H9 (cell line): ENCODE results near the gene GRIN2D. TPM values are rescaled to one million over a fixed set of nuclear protein-coding genes. Genes with fewer than 3 reads are reported as not detected.

Source experiments
- DNase-seq: peaks from one replicate; pipeline ENCODE4 v3.0.0-alpha.2; 2017
- H2AFZ ChIP-seq: one replicate; pipeline ENCODE4 v1.6.1; 2013; ENCODE audit warnings: mild to moderate bottlenecking, low read length, control low read depth, moderate library complexity
- H2AK5ac ChIP-seq: 2 replicates; pipeline ENCODE4 v1.6.1; 2013; ENCODE audit warnings: low read length, control low read depth, mixed read lengths; ENCODE audit not compliant: insufficient read length
- H2BK120ac ChIP-seq: one replicate; pipeline ENCODE4 v1.6.1; 2013; ENCODE audit warnings: low read depth, mild to moderate bottlenecking, low read length, control low read depth, inconsistent platforms; ENCODE audit not compliant: poor library complexity, severe bottlenecking
- H2BK12ac ChIP-seq: 2 replicates; pipeline ENCODE4 v1.6.1; 2013; ENCODE audit warnings: low read length, control low read depth, mixed read lengths, low read depth; ENCODE audit not compliant: insufficient read length
- H2BK15ac ChIP-seq: 2 replicates; pipeline ENCODE4 v1.6.1; 2013; ENCODE audit warnings: low read depth, low read length, control low read depth
- H2BK20ac ChIP-seq: one replicate; pipeline ENCODE4 v1.6.1; 2013; ENCODE audit warnings: low read depth, mild to moderate bottlenecking, low read length, control low read depth, inconsistent platforms; ENCODE audit not compliant: poor library complexity, severe bottlenecking
- H2BK5ac ChIP-seq: 2 replicates; pipeline ENCODE4 v1.6.1; 2013; ENCODE audit warnings: low read length, control low read depth, mixed read lengths; ENCODE audit not compliant: insufficient read length
- H3K14ac ChIP-seq: 2 replicates; pipeline ENCODE4 v1.6.1; 2013; ENCODE audit warnings: low read length, control low read depth; ENCODE audit not compliant: insufficient read depth
- H3K18ac ChIP-seq: 2 replicates; pipeline ENCODE4 v1.6.1; 2013; ENCODE audit warnings: low read depth, mild to moderate bottlenecking, mixed read lengths, low read length, control low read depth; ENCODE audit not compliant: insufficient read length
- H3K23ac ChIP-seq: 2 replicates; pipeline ENCODE4 v1.6.1; 2013; ENCODE audit warnings: low read length, control low read depth, mixed read lengths, low read depth; ENCODE audit not compliant: insufficient read length
- H3K23me2 ChIP-seq: 2 replicates; pipeline ENCODE4 v1.6.1; 2013; ENCODE audit warnings: low read depth, mild to moderate bottlenecking, mixed read lengths, low read length, control low read depth; ENCODE audit not compliant: insufficient read length, poor library complexity, severe bottlenecking
- H3K27ac ChIP-seq: 2 replicates; pipeline ENCODE4 v1.5.1; 2013; ENCODE audit warnings: low read length, control low read depth, mixed read lengths, low read depth; ENCODE audit not compliant: insufficient read length
- H3K27me3 ChIP-seq: 2 replicates; pipeline ENCODE4 v1.6.1; 2013; ENCODE audit warnings: low read length, control low read depth, inconsistent platforms; ENCODE audit not compliant: insufficient read depth
- H3K4ac ChIP-seq: 2 replicates; pipeline ENCODE4 v1.6.1; 2013; ENCODE audit warnings: low read depth, mild to moderate bottlenecking, control low read depth, inconsistent platforms, low read length, moderate library complexity
- H3K4me1 ChIP-seq: 2 replicates; pipeline ENCODE4 v1.6.1; 2013; ENCODE audit warnings: low read length, control low read depth, inconsistent platforms; ENCODE audit not compliant: insufficient read depth
- H3K4me2 ChIP-seq: 2 replicates; pipeline ENCODE4 v1.6.1; 2013; ENCODE audit warnings: low read length, control low read depth, mixed read lengths; ENCODE audit not compliant: insufficient read length, insufficient read depth
- H3K56ac ChIP-seq: 2 replicates; pipeline ENCODE4 v1.6.1; 2013; ENCODE audit warnings: low read depth, mild to moderate bottlenecking, mixed read lengths, low read length, control low read depth; ENCODE audit not compliant: insufficient read length
- H3K79me1 ChIP-seq: 2 replicates; pipeline ENCODE4 v1.6.1; 2013; ENCODE audit warnings: low read depth, mild to moderate bottlenecking, moderate library complexity, low read length, control low read depth, inconsistent platforms; ENCODE audit not compliant: insufficient read depth, poor library complexity, severe bottlenecking
- H3K79me2 ChIP-seq: 2 replicates; pipeline ENCODE4 v1.6.1; 2013; ENCODE audit warnings: low read length, control low read depth, inconsistent platforms; ENCODE audit not compliant: insufficient read depth
- H3K9ac ChIP-seq: 2 replicates; pipeline ENCODE4 v1.6.1; 2013; ENCODE audit warnings: low read length, control low read depth, mixed read lengths; ENCODE audit not compliant: insufficient read length; ENCODE audit errors: extremely low read depth
- H3K9me3 ChIP-seq: one replicate; pipeline ENCODE4 v1.6.1; 2013; ENCODE audit warnings: low read depth, low read length, inconsistent platforms; ENCODE audit not compliant: control insufficient read depth
- H3T11ph ChIP-seq: one replicate; pipeline ENCODE4 v1.6.1; 2013; ENCODE audit warnings: mild to moderate bottlenecking, low read length, control low read depth, inconsistent platforms
- H4K20me1 ChIP-seq: one replicate; pipeline ENCODE4 v1.6.1; 2013; ENCODE audit not compliant: control insufficient read depth, insufficient read length, insufficient read depth
- H4K5ac ChIP-seq: 2 replicates; pipeline ENCODE4 v1.6.1; 2013; ENCODE audit warnings: low read depth, mild to moderate bottlenecking, mixed read lengths, low read length, control low read depth; ENCODE audit not compliant: insufficient read length
- H4K8ac ChIP-seq: replicated peaks from 2 replicates; pipeline ENCODE4 v1.6.1; 2013; ENCODE audit warnings: low read length, control low read depth, mixed read lengths, low read depth; ENCODE audit not compliant: insufficient read length
- H4K91ac ChIP-seq: 2 replicates; pipeline ENCODE4 v1.6.1; 2013; ENCODE audit warnings: low read depth, mild to moderate bottlenecking, moderate library complexity, mixed read lengths, low read length, control low read depth; ENCODE audit not compliant: insufficient read length
- H3K27ac Mint-ChIP-seq, 3 experiments: 2 replicates in 2 of 3; 3 replicates in 1 of 3; pipeline ENCODE4 v1.8.0; 2020 to 2021; ENCODE audit warnings: mixed read lengths in 3 of 3, mild to moderate bottlenecking in 1 of 3, moderate library complexity in 1 of 3
- H3K27me3 Mint-ChIP-seq: 2 replicates; pipeline ENCODE4 v1.8.0; 2021; ENCODE audit warnings: low read depth, mild to moderate bottlenecking, moderate library complexity, mixed read lengths
- H3K36me3 Mint-ChIP-seq, 3 experiments: 2 replicates in 2 of 3; 3 replicates in 1 of 3; pipeline ENCODE4 v1.8.0; 2020 to 2021; ENCODE audit warnings: low read depth in 3 of 3, mixed read lengths in 3 of 3; ENCODE audit not compliant: insufficient read depth in 1 of 3
- H3K4me1 Mint-ChIP-seq, 2 experiments: 2 replicates each; pipeline ENCODE4 v1.8.0; 2020; ENCODE audit warnings: mixed read lengths in 2 of 2
- H3K4me3 Mint-ChIP-seq, 2 experiments: 2 replicates in 1 of 2; 3 replicates in 1 of 2; pipeline ENCODE4 v1.8.0; 2020 to 2021; ENCODE audit warnings: mild to moderate bottlenecking in 2 of 2, mixed read lengths in 2 of 2, moderate library complexity in 1 of 2
- H3K9me3 Mint-ChIP-seq, 2 experiments: 2 replicates in 1 of 2; 3 replicates in 1 of 2; pipeline ENCODE4 v1.8.0; 2020; ENCODE audit warnings: mild to moderate bottlenecking in 2 of 2, mixed read lengths in 2 of 2, moderate library complexity in 1 of 2
- WGBS: extraction: QIAGEN DNeasy Blood & Tissue Kit; methylation state at CpG from one replicate; pipeline ENCODE4 v1.1.7; 2013; ENCODE audit warnings: missing lambda C conversion rate, low lambda C conversion rate, mixed read lengths; ENCODE audit not compliant: insufficient read length; ENCODE audit errors: extremely low coverage; 5-methylcytosine and 5-hydroxymethylcytosine counted together
- total RNA-seq: library from RNA; stranded (reverse); gene quantifications from 2 replicates; pipeline ENCODE4 v1.2.1, GENCODE V29; 2021
- TF ChIP-seq, protein P1 (sequence below): fragments of 200-600 bp; sonication (generic); conservative IDR thresholded peaks from 3 replicates; pipeline ENCODE4 v1.8.0; 2021; ENCODE audit warnings: antibody characterized with exemption, mild to moderate bottlenecking

GRIN2D gene
- total RNA-seq, 1 experiment from 2014 or later, result 5.9 TPM

DNA sequence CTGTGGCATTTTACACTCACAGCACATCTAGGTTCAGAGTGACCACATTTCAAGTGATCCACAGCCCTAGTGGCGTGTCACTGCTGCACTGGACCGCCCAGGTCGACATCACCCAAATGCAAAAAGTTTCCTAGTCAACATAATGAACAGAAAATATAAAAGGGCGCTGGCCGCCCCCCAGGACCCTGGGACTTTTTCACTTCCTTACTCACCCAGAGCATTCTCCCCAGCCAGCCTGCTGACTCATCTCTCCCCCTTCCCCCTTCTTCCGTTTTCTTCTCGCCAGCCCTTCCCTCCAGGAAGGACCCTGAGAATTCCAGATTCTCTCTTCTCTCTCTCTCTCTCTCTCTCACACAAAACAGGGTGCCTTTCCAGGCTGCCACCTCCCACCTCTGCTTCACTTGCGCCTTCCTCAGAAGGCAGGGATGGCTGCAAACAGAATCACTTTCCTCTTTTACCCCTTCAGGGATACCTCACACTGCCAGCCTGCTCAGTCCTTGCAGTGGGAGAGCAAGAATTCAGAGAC lies 31.3 kb downstream of the GRIN2D start:
- H2BK12ac ChIP-seq, result peak overlapping the region; percentile 82
- TF ChIP-seq, protein P1, sequence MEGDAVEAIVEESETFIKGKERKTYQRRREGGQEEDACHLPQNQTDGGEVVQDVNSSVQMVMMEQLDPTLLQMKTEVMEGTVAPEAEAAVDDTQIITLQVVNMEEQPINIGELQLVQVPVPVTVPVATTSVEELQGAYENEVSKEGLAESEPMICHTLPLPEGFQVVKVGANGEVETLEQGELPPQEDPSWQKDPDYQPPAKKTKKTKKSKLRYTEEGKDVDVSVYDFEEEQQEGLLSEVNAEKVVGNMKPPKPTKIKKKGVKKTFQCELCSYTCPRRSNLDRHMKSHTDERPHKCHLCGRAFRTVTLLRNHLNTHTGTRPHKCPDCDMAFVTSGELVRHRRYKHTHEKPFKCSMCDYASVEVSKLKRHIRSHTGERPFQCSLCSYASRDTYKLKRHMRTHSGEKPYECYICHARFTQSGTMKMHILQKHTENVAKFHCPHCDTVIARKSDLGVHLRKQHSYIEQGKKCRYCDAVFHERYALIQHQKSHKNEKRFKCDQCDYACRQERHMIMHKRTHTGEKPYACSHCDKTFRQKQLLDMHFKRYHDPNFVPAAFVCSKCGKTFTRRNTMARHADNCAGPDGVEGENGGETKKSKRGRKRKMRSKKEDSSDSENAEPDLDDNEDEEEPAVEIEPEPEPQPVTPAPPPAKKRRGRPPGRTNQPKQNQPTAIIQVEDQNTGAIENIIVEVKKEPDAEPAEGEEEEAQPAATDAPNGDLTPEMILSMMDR, result no peak
- H2BK15ac ChIP-seq, result no peak overlapping the region
- H2BK120ac ChIP-seq, result no peak overlapping the region
- no peaks in the 10 kb centered on the region for H3K4me1 ChIP-seq
- peak overlapping the region; percentile 31 for H3K9ac ChIP-seq
- peak overlapping the region; percentile 95 for H2AK5ac ChIP-seq
- peak overlapping the region; percentile 22 to 52; a peak in 3 of 5 replicates for H3K4me3 Mint-ChIP-seq
- no peak overlapping the region for H4K5ac ChIP-seq
- H3K27ac Mint-ChIP-seq, result peak overlapping the region; percentile 84 to 99 (median 96); a peak in 6 of 7 replicates
- no peaks in the 10 kb centered on the region for H3K9me3 ChIP-seq
- no peak overlapping the region for H3K4me2 ChIP-seq
- WGBS, result no CpG with 5 or more reads among the region's 8 CpGs
- no peak overlapping the region for H4K8ac ChIP-seq
- H2BK20ac ChIP-seq, result no peak overlapping the region
- H3K56ac ChIP-seq, result no peak overlapping the region
- H3K27me3 ChIP-seq, result no peaks in the 10 kb centered on the region
- H3K9me3 Mint-ChIP-seq, result no peaks in the 10 kb centered on the region
- H4K91ac ChIP-seq, result no peak overlapping the region
- H3K4me1 Mint-ChIP-seq, result peaks cover 5 to 6% of the 10 kb centered on the region in 2 experiments
- H3K4ac ChIP-seq, result no peak overlapping the region
- H3K36me3 Mint-ChIP-seq, result peaks cover 0 to 16% (median 11%) of the 10 kb centered on the region in 3 experiments; a peak in 4 of 7 replicates
- H3K23me2 ChIP-seq, result no peaks in the 10 kb centered on the region
- no peaks in the 10 kb centered on the region for H3K27me3 Mint-ChIP-seq
- DNase-seq, result peak; percentile 53
- H4K20me1 ChIP-seq, result no peaks in the 10 kb centered on the region
- H2BK5ac ChIP-seq, result peak overlapping the region; percentile 72
- H3T11ph ChIP-seq, result no peak overlapping the region
- H2AFZ ChIP-seq, result no peak overlapping the region
- peak overlapping the region; percentile 84 for H3K14ac ChIP-seq
- H3K18ac ChIP-seq, result no peak overlapping the region
- H3K79me1 ChIP-seq, result no peaks in the 10 kb centered on the region
- H3K27ac ChIP-seq, result peak overlapping the region; percentile 73
- no peak overlapping the region for H3K23ac ChIP-seq
- H3K79me2 ChIP-seq, result no peaks in the 10 kb centered on the region
